ENCODE data around the gene CYP19A1.

The CYP19A1 gene

DNA sequence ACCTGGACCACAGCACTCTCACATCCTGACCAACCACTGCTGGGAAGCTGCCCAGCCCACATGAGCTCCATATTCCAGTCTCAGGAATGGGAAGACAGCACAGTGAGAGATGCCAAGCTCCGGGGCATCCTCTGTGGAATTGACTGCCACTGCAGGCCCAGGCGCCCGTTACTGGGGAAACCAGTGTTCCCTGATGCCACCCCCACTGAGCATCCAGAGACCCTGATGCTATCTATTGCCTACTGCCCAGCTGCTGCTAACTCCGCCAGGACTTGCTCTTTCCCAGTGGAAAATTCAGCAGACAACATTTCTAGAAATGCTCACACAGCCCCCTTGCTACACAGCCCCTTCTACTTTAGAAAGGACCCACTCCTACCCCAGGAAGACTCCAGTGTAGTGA lies 57.6 kb downstream of the CYP19A1 start:
- H3K4me3 ChIP-seq (ENCODE audit: low read depth, low read length): no peak overlapping the region
- TF ChIP-seq, protein P1, sequence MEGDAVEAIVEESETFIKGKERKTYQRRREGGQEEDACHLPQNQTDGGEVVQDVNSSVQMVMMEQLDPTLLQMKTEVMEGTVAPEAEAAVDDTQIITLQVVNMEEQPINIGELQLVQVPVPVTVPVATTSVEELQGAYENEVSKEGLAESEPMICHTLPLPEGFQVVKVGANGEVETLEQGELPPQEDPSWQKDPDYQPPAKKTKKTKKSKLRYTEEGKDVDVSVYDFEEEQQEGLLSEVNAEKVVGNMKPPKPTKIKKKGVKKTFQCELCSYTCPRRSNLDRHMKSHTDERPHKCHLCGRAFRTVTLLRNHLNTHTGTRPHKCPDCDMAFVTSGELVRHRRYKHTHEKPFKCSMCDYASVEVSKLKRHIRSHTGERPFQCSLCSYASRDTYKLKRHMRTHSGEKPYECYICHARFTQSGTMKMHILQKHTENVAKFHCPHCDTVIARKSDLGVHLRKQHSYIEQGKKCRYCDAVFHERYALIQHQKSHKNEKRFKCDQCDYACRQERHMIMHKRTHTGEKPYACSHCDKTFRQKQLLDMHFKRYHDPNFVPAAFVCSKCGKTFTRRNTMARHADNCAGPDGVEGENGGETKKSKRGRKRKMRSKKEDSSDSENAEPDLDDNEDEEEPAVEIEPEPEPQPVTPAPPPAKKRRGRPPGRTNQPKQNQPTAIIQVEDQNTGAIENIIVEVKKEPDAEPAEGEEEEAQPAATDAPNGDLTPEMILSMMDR (IDR thresholded peaks at IDR 0.05; ENCODE audit: borderline replicate concordance, insufficient read depth, low read depth, low read length): no peak

GRCh38 chr15:51279391-51279790 lies 59.0 kb downstream of the CYP19A1 start:
- H3K4me3 ChIP-seq (ENCODE audit: low read depth, low read length): no peak overlapping the region
- TF ChIP-seq, protein P1 (IDR thresholded peaks at IDR 0.05; ENCODE audit: borderline replicate concordance, insufficient read depth, low read depth, low read length): no peak

DNA sequence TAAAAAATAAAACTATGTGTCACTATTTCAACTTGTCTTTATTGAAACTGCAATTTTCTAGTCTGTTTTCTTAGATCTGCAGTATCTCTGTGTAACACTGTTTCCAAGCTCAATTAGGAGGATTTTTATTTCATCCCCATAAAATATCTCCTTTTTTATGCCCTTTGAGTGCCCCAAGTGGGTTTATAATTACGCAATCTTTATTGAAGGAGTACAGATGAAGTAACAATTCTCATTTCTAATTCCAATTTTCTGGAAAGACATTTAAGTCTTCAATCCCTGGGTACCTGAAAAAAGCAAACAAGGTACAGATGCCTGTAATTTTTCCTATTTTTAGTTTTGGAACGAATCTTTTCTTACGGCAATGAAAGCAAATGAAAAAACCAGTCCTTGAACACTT lies 61.3 kb downstream of the CYP19A1 start:
- TF ChIP-seq, protein P1 (IDR thresholded peaks at IDR 0.05; ENCODE audit: borderline replicate concordance, insufficient read depth, low read depth, low read length): no peak
- H3K4me3 ChIP-seq (ENCODE audit: low read depth, low read length): no peak overlapping the region

DNA sequence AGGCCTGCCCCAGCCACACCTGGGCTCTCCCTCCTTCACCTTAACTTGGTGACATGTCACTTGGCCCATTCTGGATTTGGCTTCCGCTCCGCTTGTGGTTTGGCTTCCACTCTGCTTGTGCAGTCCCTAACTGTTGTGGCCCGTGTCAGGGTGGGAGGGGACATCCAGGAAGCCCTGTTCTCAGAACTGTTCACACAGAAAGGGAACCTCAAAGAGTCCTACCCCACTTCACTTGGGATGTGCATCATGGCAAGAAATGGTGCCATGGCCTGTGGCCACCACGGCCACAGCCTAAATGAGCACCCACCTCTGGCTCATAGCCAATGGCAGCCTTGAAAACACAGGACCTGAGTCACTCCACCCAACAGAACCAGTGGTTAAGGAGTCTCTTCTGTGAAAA lies 63.4 kb downstream of the CYP19A1 start:
- TF ChIP-seq, protein P1 (IDR thresholded peaks at IDR 0.05; ENCODE audit: borderline replicate concordance, insufficient read depth, low read depth, low read length): no peak

DNA sequence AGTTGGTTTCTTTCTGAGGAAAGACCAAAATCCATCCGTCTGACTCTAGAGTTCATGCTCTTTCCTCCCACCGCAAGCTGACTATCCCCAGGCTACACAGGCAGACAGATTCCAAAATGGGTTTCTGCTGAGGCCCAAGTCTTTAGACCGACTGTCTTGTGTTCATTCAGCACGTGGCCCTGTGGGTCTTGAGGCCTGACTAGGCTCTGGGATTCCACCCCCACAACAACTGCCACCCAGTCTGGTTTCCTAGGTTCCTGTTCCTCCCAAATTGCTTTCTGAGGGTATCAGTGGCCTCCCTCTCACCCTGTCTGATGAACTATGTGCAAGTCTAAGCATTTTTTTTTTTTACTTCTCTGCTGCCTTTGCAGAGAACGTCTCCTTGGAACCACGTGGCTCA lies 67.7 kb downstream of the CYP19A1 start:
- TF ChIP-seq, protein P1 (IDR thresholded peaks at IDR 0.05; ENCODE audit: borderline replicate concordance, insufficient read depth, low read depth, low read length): no peak
- H3K4me3 ChIP-seq (ENCODE audit: low read depth, low read length): no peak overlapping the region

More for the DNA sequence above, 63.4 kb downstream of the CYP19A1 start:
- no peak overlapping the region for H3K4me3 ChIP-seq (ENCODE audit: low read depth, low read length)

- TF ChIP-seq, protein P1 (IDR thresholded peaks at IDR 0.05; ENCODE audit: borderline replicate concordance, insufficient read depth, low read depth, low read length): no peak
- no peak overlapping the region for H3K4me3 ChIP-seq (ENCODE audit: low read depth, low read length)
These were observed 68.9 kb downstream of the CYP19A1 start for GRCh38 chr15:51269496-51269895.

- no peak overlapping the region for H3K4me3 ChIP-seq (ENCODE audit: low read depth, low read length)
- TF ChIP-seq, protein P1 (IDR thresholded peaks at IDR 0.05; ENCODE audit: borderline replicate concordance, insufficient read depth, low read depth, low read length): no peak
These were observed 70.7 kb downstream of the CYP19A1 start for GRCh38 chr15:51267703-51268083.
